HG03565 (cell line): ENCODE measurements around the gene TSPAN1.
A peak's percentile ranks its signal among the peaks of the same experiment; 100 is the strongest.
"Not testable (repeated sequence)": the region's sequence is repeated elsewhere in the genome, so short reads cannot be mapped to it uniquely, and the experiment has no call there.

Experiments used
- ATAC-seq: cut with Tn5 transposase; IDR thresholded peaks from one replicate; pipeline ENCODE4 v1.9.1; 2021; ENCODE audit warnings: mild to moderate bottlenecking, moderate library complexity; ENCODE audit not compliant: unreplicated experiment

Gene TSPAN1

GRCh38 chr1:46215504-46215903 lies 40.6 kb downstream of the TSPAN1 start:
- no peak for ATAC-seq

GRCh38 chr1:46218443-46218842 lies 43.6 kb downstream of the TSPAN1 start:
- no peak for ATAC-seq

GRCh38 chr1:46219551-46220520 lies 44.9 kb downstream of the TSPAN1 start:
- no peak for ATAC-seq

- no peak for ATAC-seq
Observed at GRCh38 chr1:46220808-46221207, 45.9 kb downstream of the TSPAN1 start.

GRCh38 chr1:46221749-46222148 lies 46.9 kb downstream of the TSPAN1 start:
- no peak for ATAC-seq

GRCh38 chr1:46223055-46223454 lies 48.2 kb downstream of the TSPAN1 start:
- not testable (repeated sequence) for ATAC-seq

- ATAC-seq, result peak; percentile 49
Observed at GRCh38 chr1:46223472-46223943, 48.6 kb downstream of the TSPAN1 start.

GRCh38 chr1:46224966-46225365 lies 50.1 kb downstream of the TSPAN1 start:
- ATAC-seq, result no peak

- not testable (repeated sequence) for ATAC-seq
Observed at GRCh38 chr1:46231231-46231630, 56.3 kb downstream of the TSPAN1 start.
